Peyer's patch (tissue), 4 donors: Measurements from ENCODE around the gene F11. TPM values are rescaled to one million over a fixed set of nuclear protein-coding genes. Genes with fewer than 3 reads are reported as not detected.
A peak's percentile ranks its signal among the peaks of the same experiment; 100 is the strongest.
"Not testable (repeated sequence)": the region's sequence is repeated elsewhere in the genome, so short reads cannot be mapped to it uniquely, and the experiment has no call there.

Experiments
- DNase-seq, 3 donors: peaks; one replicate each; pipeline ENCODE4 v3.0.0-alpha.2; 2017 to 2019
- H3K27ac ChIP-seq, 4 donors: fragments of 200-600 bp; sonication (generic); one replicate each; pipeline ENCODE4 v1.5.1; 2016 to 2019
- H3K27me3 ChIP-seq, 2 donors: fragments of 200-600 bp; sonication (generic); one replicate each; pipeline ENCODE4 v1.5.1; 2019
- H3K36me3 ChIP-seq, 3 donors: fragments of 200-600 bp; sonication (generic); one replicate each; pipeline ENCODE4 v1.5.1; 2016 to 2019
- H3K4me1 ChIP-seq, 4 donors: fragments of 200-600 bp; sonication (generic); one replicate each; pipeline ENCODE4 v1.5.1; 2016 to 2019
- H3K4me3 ChIP-seq, 4 donors: fragments of 200-600 bp; sonication (generic); 1 replicate in 3 of 4; 2 replicates in 1 of 4; pipeline ENCODE4 v1.5.1; 2016 to 2019; ENCODE audit warnings: mild to moderate bottlenecking in 1 of 4
- H3K9me3 ChIP-seq, 4 donors: fragments of 200-600 bp; sonication (generic); one replicate each; pipeline ENCODE4 v1.5.1; 2016 to 2019; ENCODE audit warnings: mild to moderate bottlenecking in 1 of 4
- POLR2A ChIP-seq, 2 donors: fragments of 450-650 bp; IDR thresholded peaks; one replicate each; pipeline ENCODE4 v1.5.1; 2017; ENCODE audit warnings: antibody characterized with exemption in 2 of 2, mild to moderate bottlenecking in 2 of 2, moderate library complexity in 2 of 2
- total RNA-seq, 4 donors: library from RNA; depleted of rRNA; stranded (reverse); fragments of >200 nt; gene quantifications; one replicate each; pipeline ENCODE4 v1.1.0, GENCODE V29; 2016
- TF ChIP-seq, protein P1 (sequence below), 6 experiments: fragments of 450-650 bp in 4 of 6; fragments of 200-600 bp in 2 of 6; sonication (generic) in 1 of 6; IDR thresholded peaks; one replicate each; pipeline ENCODE4 v1.5.1; 2017 to 2019; ENCODE audit warnings: antibody characterized with exemption in 6 of 6, mild to moderate bottlenecking in 3 of 6, moderate library complexity in 1 of 6

F11 gene
- total RNA-seq, 4 donors from 2014 or later, result 3.2 to 3.5 TPM; not detected in 2

DNA sequence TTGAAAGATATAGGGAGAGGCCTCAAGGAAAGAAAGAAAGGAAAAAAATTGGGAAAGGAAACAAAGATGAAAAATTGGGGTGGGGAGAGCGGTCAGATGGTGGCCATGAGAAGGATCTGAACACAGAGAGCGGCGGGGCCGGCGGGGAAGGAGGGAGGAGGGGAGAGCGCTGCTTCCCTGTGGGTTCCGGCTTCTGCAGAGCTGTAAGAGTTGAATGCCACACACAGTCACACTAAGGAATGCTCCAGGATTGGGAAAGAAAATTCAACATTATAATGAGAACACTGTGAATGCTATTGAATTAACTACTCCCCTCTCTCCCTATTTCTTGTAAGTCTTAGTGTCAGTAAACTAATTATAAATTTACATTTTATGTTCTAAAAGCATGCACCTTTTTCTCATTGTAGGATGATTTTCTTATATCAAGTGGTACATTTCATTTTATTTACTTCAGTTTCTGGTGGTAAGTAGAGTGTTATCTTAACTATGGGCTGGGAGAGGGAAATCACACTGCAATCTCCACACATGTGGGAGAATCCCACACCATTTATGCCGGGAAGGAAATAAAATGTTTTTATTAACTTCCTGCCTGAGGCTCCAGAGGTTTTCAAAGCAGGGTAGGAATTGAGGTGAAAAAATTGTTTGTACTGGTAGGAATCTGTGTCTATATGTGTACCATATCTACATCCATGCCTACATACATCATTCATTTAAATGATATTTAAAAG is 904 bp downstream of the F11 start:
- TF ChIP-seq, protein P1, sequence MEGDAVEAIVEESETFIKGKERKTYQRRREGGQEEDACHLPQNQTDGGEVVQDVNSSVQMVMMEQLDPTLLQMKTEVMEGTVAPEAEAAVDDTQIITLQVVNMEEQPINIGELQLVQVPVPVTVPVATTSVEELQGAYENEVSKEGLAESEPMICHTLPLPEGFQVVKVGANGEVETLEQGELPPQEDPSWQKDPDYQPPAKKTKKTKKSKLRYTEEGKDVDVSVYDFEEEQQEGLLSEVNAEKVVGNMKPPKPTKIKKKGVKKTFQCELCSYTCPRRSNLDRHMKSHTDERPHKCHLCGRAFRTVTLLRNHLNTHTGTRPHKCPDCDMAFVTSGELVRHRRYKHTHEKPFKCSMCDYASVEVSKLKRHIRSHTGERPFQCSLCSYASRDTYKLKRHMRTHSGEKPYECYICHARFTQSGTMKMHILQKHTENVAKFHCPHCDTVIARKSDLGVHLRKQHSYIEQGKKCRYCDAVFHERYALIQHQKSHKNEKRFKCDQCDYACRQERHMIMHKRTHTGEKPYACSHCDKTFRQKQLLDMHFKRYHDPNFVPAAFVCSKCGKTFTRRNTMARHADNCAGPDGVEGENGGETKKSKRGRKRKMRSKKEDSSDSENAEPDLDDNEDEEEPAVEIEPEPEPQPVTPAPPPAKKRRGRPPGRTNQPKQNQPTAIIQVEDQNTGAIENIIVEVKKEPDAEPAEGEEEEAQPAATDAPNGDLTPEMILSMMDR (IDR thresholded peaks at IDR 0.05), result no peak
- no peak for TF ChIP-seq POLR2A (IDR thresholded peaks at IDR 0.05)
- no peaks in the 10 kb centered on the region for H3K36me3 ChIP-seq

DNA sequence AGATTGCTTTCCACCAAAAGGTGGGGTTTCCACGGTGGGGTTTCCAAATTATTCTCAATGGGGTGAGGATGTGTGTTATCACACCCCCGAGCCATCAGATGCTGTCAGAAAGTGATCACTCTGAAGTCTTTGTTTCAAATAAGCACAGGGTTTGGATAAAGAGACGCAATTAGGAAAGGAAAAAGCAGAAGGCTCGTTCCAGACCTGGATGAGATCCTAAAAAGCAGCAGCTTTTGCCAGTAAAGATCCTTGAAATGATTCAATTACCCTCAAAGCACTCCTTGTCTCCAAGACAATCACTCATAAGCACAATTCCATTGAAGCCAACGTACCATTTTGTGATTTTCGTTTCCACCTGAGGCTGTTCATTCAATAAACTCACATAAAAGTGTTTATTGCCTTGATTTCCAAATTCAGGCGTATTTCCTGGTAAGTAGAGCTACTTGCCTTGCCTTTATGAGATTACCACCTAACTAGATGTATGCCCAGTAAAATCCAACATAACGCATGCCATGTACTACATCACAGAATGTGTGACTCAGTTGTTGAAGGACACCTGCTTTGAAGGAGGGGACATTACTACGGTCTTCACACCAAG is 5.2 kb downstream of the F11 start:
- Histone ChIP-seq H3K4me3 (no peak overlapping the region), H3K27me3 (no peaks in the 10 kb centered on the region), H3K4me1 (no peaks in the 10 kb centered on the region), H3K27ac (no peak overlapping the region), H3K9me3 (no peaks in the 10 kb centered on the region), H3K36me3 (no peaks in the 10 kb centered on the region)
- DNase-seq, result no peak
- TF ChIP-seq POLR2A (IDR thresholded peaks at IDR 0.05), result no peak
- TF ChIP-seq, protein P1 (IDR thresholded peaks at IDR 0.05), result no peak

More for the DNA sequence above, 904 bp downstream of the F11 start:
- no peak for DNase-seq
- Histone ChIP-seq H3K9me3 (no peaks in the 10 kb centered on the region), H3K4me1 (no peaks in the 10 kb centered on the region), H3K27ac (peak overlapping the region in 1 of 4 donors; percentile 18), H3K27me3 (no peaks in the 10 kb centered on the region), H3K4me3 (peak overlapping the region in 1 of 4 donors; percentile 5)

DNA sequence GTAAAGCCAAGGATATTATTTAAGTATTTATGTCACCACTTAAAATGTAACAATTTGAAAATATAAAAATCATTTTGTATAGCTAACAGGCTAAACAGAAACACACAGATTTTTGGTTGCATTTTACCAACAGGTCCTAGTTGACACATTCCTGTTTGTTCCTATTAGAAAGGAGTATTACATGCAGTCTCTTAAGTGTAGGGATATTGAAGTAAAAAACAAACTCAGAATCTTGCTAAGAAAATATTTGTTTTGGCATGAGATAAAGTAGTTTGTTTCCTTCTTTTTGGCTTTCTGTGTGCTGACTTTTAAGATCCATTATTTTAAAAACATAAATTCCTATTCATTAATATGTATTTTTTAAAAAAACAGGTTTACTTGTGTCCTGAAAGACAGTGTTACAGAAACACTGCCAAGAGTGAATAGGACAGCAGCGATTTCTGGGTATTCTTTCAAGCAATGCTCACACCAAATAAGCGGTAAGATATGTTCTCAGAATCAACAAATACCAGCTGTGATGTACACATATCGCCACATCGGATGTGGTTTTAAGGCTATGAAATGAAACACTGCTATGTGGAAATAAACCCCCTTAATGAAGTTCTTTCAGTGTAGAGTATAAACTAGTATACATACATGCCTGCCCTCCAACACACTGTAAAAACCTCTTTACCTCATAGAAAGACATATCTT is 6.9 kb downstream of the F11 start:
- no peak for DNase-seq
- no peaks in the 10 kb centered on the region for H3K36me3 ChIP-seq
- H3K27ac ChIP-seq, result no peak overlapping the region
- H3K4me1 ChIP-seq, result no peaks in the 10 kb centered on the region
- H3K4me3 ChIP-seq, result no peak overlapping the region
- no peaks in the 10 kb centered on the region for H3K27me3 ChIP-seq
- H3K9me3 ChIP-seq, result no peaks in the 10 kb centered on the region
- TF ChIP-seq POLR2A (IDR thresholded peaks at IDR 0.05), result no peak
- TF ChIP-seq, protein P1 (IDR thresholded peaks at IDR 0.05), result no peak

DNA sequence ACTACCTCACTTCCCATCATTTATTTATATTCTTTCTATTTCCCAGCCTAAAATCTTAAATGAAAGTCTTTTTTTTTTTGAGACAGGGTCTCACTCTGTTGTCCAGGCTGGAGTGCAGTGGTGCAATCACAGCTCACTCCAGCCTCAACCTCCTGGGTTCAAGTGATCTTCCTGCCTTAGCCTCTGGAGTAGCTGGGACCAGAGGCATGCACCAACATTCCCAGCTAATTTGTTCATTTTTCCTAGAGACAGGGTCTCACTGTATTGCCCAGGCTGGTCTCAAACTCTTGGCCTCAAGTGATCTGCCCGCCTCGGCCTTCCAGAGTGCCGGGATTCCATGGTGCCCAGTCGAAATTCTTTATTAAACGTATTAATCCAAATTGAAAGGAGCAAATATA is 7.4 kb downstream of the F11 start:
- not testable (repeated sequence) for H3K27ac ChIP-seq

GRCh38 chr4:186283311-186283710 is 17.3 kb downstream of the F11 start:
- H3K4me3 ChIP-seq, result no peak overlapping the region
- H3K9me3 ChIP-seq, result no peaks in the 10 kb centered on the region
- no peak for DNase-seq
- H3K4me1 ChIP-seq, result no peaks in the 10 kb centered on the region
- TF ChIP-seq POLR2A (IDR thresholded peaks at IDR 0.05), result no peak
- TF ChIP-seq, protein P1 (IDR thresholded peaks at IDR 0.05), result no peak
- H3K27ac ChIP-seq, result no peak overlapping the region
- no peaks in the 10 kb centered on the region for H3K36me3 ChIP-seq
- no peaks in the 10 kb centered on the region for H3K27me3 ChIP-seq

More for the DNA sequence above, 7.4 kb downstream of the F11 start:
- not testable (repeated sequence) for DNase-seq, H3K4me1 ChIP-seq, H3K36me3 ChIP-seq, H3K9me3 ChIP-seq, H3K27me3 ChIP-seq, H3K4me3 ChIP-seq

- Histone ChIP-seq H3K27me3 (no peaks in the 10 kb centered on the region), H3K36me3 (no peaks in the 10 kb centered on the region), H3K27ac (no peak overlapping the region), H3K9me3 (no peaks in the 10 kb centered on the region), H3K4me3 (no peak overlapping the region), H3K4me1 (no peaks in the 10 kb centered on the region)
- DNase-seq, result no peak
- no peak for TF ChIP-seq POLR2A (IDR thresholded peaks at IDR 0.05)
- TF ChIP-seq, protein P1 (IDR thresholded peaks at IDR 0.05), result no peak
These were observed 19.2 kb downstream of the F11 start for GRCh38 chr4:186285147-186285546.
